Placental pericyte (primary cell): Measurements from ENCODE around the gene LYPD3. TPM values are rescaled to one million over a fixed set of nuclear protein-coding genes. Genes with fewer than 3 reads are reported as not detected.

Experiments
- total RNA-seq: library from RNA; depleted of rRNA; stranded (reverse); fragments of >200 nt; gene quantifications from 2 replicates; pipeline ENCODE4 v1.2.3, GENCODE V29; 2012

The LYPD3 gene
- 0.43 TPM in 1 of 2 replicates, not detected in the other for total RNA-seq

GRCh38 chr19:43465468-43466120 is at the start of gene LYPD3:
Gene LYPD3 (minus strand): TSS chr19:43465608. CDS start chr19:43465571, 37 bp downstream.

GRCh38 chr19:43504426-43505185 is 39.2 kb upstream of the LYPD3 start, which contains the start of gene PHLDB3:
Gene PHLDB3 (minus strand): TSS chr19:43504746. CDS start chr19:43504118, 628 bp downstream.

GRCh38 chr19:43414554-43414953 is 50.9 kb downstream of the LYPD3 start, which contains the start of gene TEX101:
Gene TEX101 (plus strand): TSS chr19:43414890. CDS start chr19:43415920, 1,030 bp downstream.

Other genes starting within 250 kb of the LYPD3 start
- gene PSG9, start 196.1 kb downstream of the LYPD3 start, total RNA-seq, result 0.43 TPM in 1 of 2 replicates, not detected in the other
- not detected in 2 replicates for gene CD177, start 111.9 kb downstream of the LYPD3 start, total RNA-seq
- gene TEX101, start 50.7 kb downstream of the LYPD3 start, total RNA-seq, result not detected in 2 replicates
- gene PHLDB3, start 39.1 kb upstream of the LYPD3 start, total RNA-seq, result 10.9 and 13.2 TPM in 2 replicates
- gene ETHE1, start 61.6 kb upstream of the LYPD3 start, total RNA-seq, result 49.2 and 93.6 TPM in 2 replicates
- 0.14 and 0.44 TPM in 2 replicates for gene ZNF575, start 67.6 kb upstream of the LYPD3 start, total RNA-seq
- 14.9 and 58.7 TPM in 2 replicates for gene XRCC1, start 109.9 kb upstream of the LYPD3 start, total RNA-seq
- gene PINLYP, start 110.2 kb upstream of the LYPD3 start, total RNA-seq, result 0.66 and 2.4 TPM in 2 replicates
- 22.8 and 38.9 TPM in 2 replicates for gene IRGQ, start 130.5 kb upstream of the LYPD3 start, total RNA-seq
- gene ZNF576, start 131.0 kb upstream of the LYPD3 start, total RNA-seq, result 7.7 and 11.3 TPM in 2 replicates
- gene SRRM5, start 146.5 kb upstream of the LYPD3 start, total RNA-seq, result 0.22 TPM in 1 of 2 replicates, not detected in the other
- 20.9 and 25.2 TPM in 2 replicates for gene ZNF428, start 154.0 kb upstream of the LYPD3 start, total RNA-seq
- 0.88 and 2.1 TPM in 2 replicates for gene CADM4, start 174.2 kb upstream of the LYPD3 start, total RNA-seq
- 86.0 and 205 TPM in 2 replicates for gene PLAUR, start 204.6 kb upstream of the LYPD3 start, total RNA-seq